Right atrium auricular region (tissue), 2 donors: ENCODE data around the gene OR10AD1. TPM values are rescaled to one million over a fixed set of nuclear protein-coding genes. Genes with fewer than 3 reads are reported as not detected.

Experiments
- DNase-seq: peaks from one replicate; pipeline ENCODE4 v3.0.0-alpha.2; 2019; ENCODE audit warnings: low spot score
- H3K27ac ChIP-seq, 2 donors: fragments of 200-600 bp; sonication (generic); 1 replicate in 1 of 2; 2 replicates in 1 of 2; pipeline ENCODE4 v1.5.1; 2016 to 2019
- H3K27me3 ChIP-seq, 2 donors: fragments of 200-600 bp; sonication (generic); one replicate each; pipeline versions ENCODE4 v1.5.1 to v1.6.0; 2017 to 2019
- H3K36me3 ChIP-seq: fragments of 200-600 bp; sonication (generic); one replicate; pipeline ENCODE4 v1.5.1; 2016
- H3K4me1 ChIP-seq, 2 donors: fragments of 200-600 bp; sonication (generic); one replicate each; pipeline versions ENCODE4 v1.5.1 to v1.6.0; 2017 to 2019
- H3K4me3 ChIP-seq, 2 donors: fragments of 200-600 bp; sonication (generic); 1 replicate in 1 of 2; 2 replicates in 1 of 2; pipeline ENCODE4 v1.5.1; 2017 to 2019; ENCODE audit warnings: mild to moderate bottlenecking in 1 of 2, moderate library complexity in 1 of 2
- H3K9me3 ChIP-seq, 2 donors: fragments of 200-600 bp; sonication (generic); one replicate each; pipeline ENCODE4 v1.5.1; 2019
- CTCF ChIP-seq, 2 donors: fragments of 200-600 bp; sonication (generic); IDR thresholded peaks; one replicate each; pipeline ENCODE4 v1.5.1; 2019; ENCODE audit warnings: antibody characterized with exemption in 2 of 2
- total RNA-seq, 2 donors: library from RNA; depleted of rRNA; stranded (reverse); fragments of >200 nt; gene quantifications; one replicate each; pipeline ENCODE4 v1.1.0, GENCODE V29; 2016

Gene OR10AD1
- total RNA-seq, 2 donors from 2014 or later, result not detected

- no peaks in the 10 kb centered on the region for H3K27me3 ChIP-seq
- peak overlapping the region; percentile 59 to 80 for H3K4me3 ChIP-seq
- no peak for TF ChIP-seq CTCF (IDR thresholded peaks at IDR 0.05)
- H3K27ac ChIP-seq, result peak overlapping the region; percentile 97 to 99
- H3K36me3 ChIP-seq, result no peaks in the 10 kb centered on the region
- H3K4me1 ChIP-seq, result peaks cover 0 to 23% of the 10 kb centered on the region in 2 donors
- peak; percentile 100 for DNase-seq
- peaks cover 0 to 3% of the 10 kb centered on the region in 2 donors for H3K9me3 ChIP-seq
Measured at GRCh38 chr12:48197971-48198671, 5.0 kb downstream of the OR10AD1 start.

- H3K27me3 ChIP-seq, result no peaks in the 10 kb centered on the region
- peak overlapping the region; percentile 59 to 80 for H3K4me3 ChIP-seq
- DNase-seq, result no peak
- peaks cover 0 to 3% of the 10 kb centered on the region in 2 donors for H3K9me3 ChIP-seq
- peaks cover 0 to 23% of the 10 kb centered on the region in 2 donors for H3K4me1 ChIP-seq
- no peaks in the 10 kb centered on the region for H3K36me3 ChIP-seq
- peak overlapping the region; percentile 97 to 99 for H3K27ac ChIP-seq
- peak; percentile 30 to 52 for TF ChIP-seq CTCF (IDR thresholded peaks at IDR 0.05)
Measured at GRCh38 chr12:48197549-48197970, 5.5 kb downstream of the OR10AD1 start.

GRCh38 chr12:48194799-48195201 lies 8.3 kb downstream of the OR10AD1 start:
- no peak for TF ChIP-seq CTCF (IDR thresholded peaks at IDR 0.05)
- Histone ChIP-seq H3K36me3 (no peaks in the 10 kb centered on the region), H3K27ac (no peak overlapping the region), H3K9me3 (no peaks in the 10 kb centered on the region), H3K4me1 (peaks cover 0 to 15% of the 10 kb centered on the region in 2 donors), H3K27me3 (no peaks in the 10 kb centered on the region), H3K4me3 (no peak overlapping the region)
- no peak for DNase-seq

- no peak overlapping the region for H3K27ac ChIP-seq
- no peaks in the 10 kb centered on the region for H3K36me3 ChIP-seq
- peaks cover 0 to 6% of the 10 kb centered on the region in 2 donors for H3K4me1 ChIP-seq
- DNase-seq, result no peak
- H3K4me3 ChIP-seq, result no peak overlapping the region
- H3K9me3 ChIP-seq, result no peaks in the 10 kb centered on the region
- no peaks in the 10 kb centered on the region for H3K27me3 ChIP-seq
- no peak for TF ChIP-seq CTCF (IDR thresholded peaks at IDR 0.05)
Measured at GRCh38 chr12:48193623-48194022, 9.5 kb downstream of the OR10AD1 start.

GRCh38 chr12:48192861-48193260 lies 10.2 kb downstream of the OR10AD1 start:
- H3K36me3 ChIP-seq, result no peaks in the 10 kb centered on the region
- no peak for DNase-seq
- H3K27ac ChIP-seq, result no peak overlapping the region
- peaks cover 0 to 6% of the 10 kb centered on the region in 2 donors for H3K4me1 ChIP-seq
- H3K27me3 ChIP-seq, result no peaks in the 10 kb centered on the region
- TF ChIP-seq CTCF (IDR thresholded peaks at IDR 0.05), result no peak
- no peak overlapping the region for H3K4me3 ChIP-seq
- no peaks in the 10 kb centered on the region for H3K9me3 ChIP-seq

- Histone ChIP-seq H3K4me3 (no peak overlapping the region), H3K27ac (no peak overlapping the region), H3K9me3 (no peaks in the 10 kb centered on the region), H3K27me3 (no peaks in the 10 kb centered on the region), H3K36me3 (no peaks in the 10 kb centered on the region), H3K4me1 (no peaks in the 10 kb centered on the region)
- DNase-seq, result no peak
- no peak for TF ChIP-seq CTCF (IDR thresholded peaks at IDR 0.05)
Measured at GRCh38 chr12:48191096-48191495, 12.0 kb downstream of the OR10AD1 start.
